NCI-H460 (cell line): ENCODE results near the gene RNF14. TPM values are rescaled to one million over a fixed set of nuclear protein-coding genes. Genes with fewer than 3 reads are reported as not detected.

Source experiments
- DNase-seq: peaks from one replicate; pipeline ENCODE4 v3.0.0-alpha.2; 2016; ENCODE audit warnings: low read depth; ENCODE audit errors: extremely low read depth
- total RNA-seq: library from RNA; depleted of rRNA; stranded (reverse); fragments of >200 nt; shearing (Covaris generic); gene quantifications from 2 replicates; pipeline ENCODE4 v1.2.3, GENCODE V29; 2014

RNF14 gene
- total RNA-seq, 1 experiment from 2014 or later = 70.7 TPM

GRCh38 chr5:141945511-141946051, 23.3 kb upstream of the RNF14 start:
- DNase-seq = no peak

GRCh38 chr5:141947316-141947715, 21.6 kb upstream of the RNF14 start:
- no peak for DNase-seq

- DNase-seq = no peak
Measured at GRCh38 chr5:141948812-141949211, 20.1 kb upstream of the RNF14 start.

- DNase-seq = no peak
Measured at GRCh38 chr5:141949511-141949910, 19.4 kb upstream of the RNF14 start.

GRCh38 chr5:141950207-141951005, 18.5 kb upstream of the RNF14 start:
- DNase-seq = no peak

- DNase-seq = no peak
Measured at GRCh38 chr5:141951332-141951781, 17.5 kb upstream of the RNF14 start.

- DNase-seq = no peak
Measured at GRCh38 chr5:141952020-141952419, 16.9 kb upstream of the RNF14 start.

GRCh38 chr5:141954194-141954593, 14.7 kb upstream of the RNF14 start:
- DNase-seq = no peak

- DNase-seq = no peak
Measured at GRCh38 chr5:141957367-141957996, 11.4 kb upstream of the RNF14 start.

- DNase-seq = no peak
Measured at GRCh38 chr5:141958113-141958512, 10.8 kb upstream of the RNF14 start, which contains the start of gene PCDH12. Gene PCDH12, minus strand, starts transcription at chr5:141958202. Its CDS starts 351 bp downstream, at chr5:141957851.

GRCh38 chr5:141958546-141959172, 10.2 kb upstream of the RNF14 start:
- DNase-seq = peak; percentile 14

- no peak for DNase-seq
Measured at GRCh38 chr5:141960018-141960417, 8.9 kb upstream of the RNF14 start.

- peak; percentile 87 for DNase-seq
Measured at GRCh38 chr5:141960449-141961323, 8.2 kb upstream of the RNF14 start.

GRCh38 chr5:141961466-141961865, 7.4 kb upstream of the RNF14 start:
- no peak for DNase-seq

- DNase-seq = no peak
Measured at GRCh38 chr5:141963701-141964100, 5.2 kb upstream of the RNF14 start.

GRCh38 chr5:141965071-141965470, 3.8 kb upstream of the RNF14 start:
- no peak for DNase-seq

GRCh38 chr5:141966275-141966962, 2.5 kb upstream of the RNF14 start:
- DNase-seq = no peak

- DNase-seq = no peak
Measured at GRCh38 chr5:141966963-141967333, 2.0 kb upstream of the RNF14 start.
